Keratinocyte (primary cell): Measurements from ENCODE around the gene KCNN3. TPM values are rescaled to one million over a fixed set of nuclear protein-coding genes. Genes with fewer than 3 reads are reported as not detected.

Source experiments
- DNase-seq: peaks from one replicate; pipeline ENCODE4 v3.0.0-alpha.2; 2011; ENCODE audit warnings: low read depth, missing footprints, low spot score
- FAIRE-seq: peaks from 2 replicates; lab custom pipeline; 2011; peaks lifted over from hg19 to GRCh38; lab: Jason Lieb, UNC
- H2AFZ ChIP-seq: 2 replicates; pipeline ENCODE4 v1.6.0; 2012; ENCODE audit warnings: low read length, control low read depth, inconsistent platforms; ENCODE audit not compliant: control insufficient read depth
- H3K27ac ChIP-seq: 2 replicates; pipeline ENCODE4 v1.5.1; 2011; ENCODE audit warnings: low read length; ENCODE audit not compliant: control insufficient read depth, insufficient read depth
- H3K27me3 ChIP-seq: 3 replicates; pipeline ENCODE4 v1.6.0; 2011; ENCODE audit warnings: low read length; ENCODE audit not compliant: control insufficient read depth, insufficient read depth; ENCODE audit errors: extremely low read depth
- H3K36me3 ChIP-seq, 2 experiments: 2 replicates in 1 of 2; 3 replicates in 1 of 2; pipeline ENCODE4 v1.5.1; 2011; ENCODE audit warnings: low read length in 2 of 2, mild to moderate bottlenecking in 1 of 2; ENCODE audit not compliant: control insufficient read depth in 2 of 2, insufficient read depth in 2 of 2; ENCODE audit errors: extremely low read depth in 1 of 2
- H3K4me1 ChIP-seq: 3 replicates; pipeline ENCODE4 v1.5.1; 2011; ENCODE audit warnings: low read length; ENCODE audit not compliant: control insufficient read depth, insufficient read depth; ENCODE audit errors: extremely low read depth
- H3K4me2 ChIP-seq: 3 replicates; pipeline ENCODE4 v1.6.0; 2011; ENCODE audit warnings: low read depth, low read length; ENCODE audit not compliant: control insufficient read depth, insufficient read depth; ENCODE audit errors: extremely low read depth
- H3K4me3 ChIP-seq, 3 experiments: fragments of 200-600 bp in 1 of 3; sonication (generic) in 1 of 3; 2 replicates in 2 of 3; 3 replicates in 1 of 3; pipeline ENCODE4 v1.5.1; 2011 to 2016; ENCODE audit warnings: low read length in 3 of 3, mild to moderate bottlenecking in 3 of 3, control low read depth in 2 of 3, inconsistent platforms in 1 of 3, low read depth in 1 of 3, mixed read lengths in 1 of 3, mixed run types in 1 of 3, moderate library complexity in 1 of 3; ENCODE audit not compliant: control insufficient read depth in 2 of 3, insufficient read depth in 2 of 3; ENCODE audit errors: extremely low read depth in 1 of 3
- H3K79me2 ChIP-seq: 2 replicates; pipeline ENCODE4 v1.6.0; 2012; ENCODE audit warnings: low read length; ENCODE audit not compliant: control insufficient read depth, insufficient read depth
- H3K9ac ChIP-seq: 3 replicates; pipeline ENCODE4 v1.6.0; 2011; ENCODE audit warnings: low read length; ENCODE audit not compliant: control insufficient read depth, insufficient read depth; ENCODE audit errors: extremely low read depth
- H3K9me1 ChIP-seq: 3 replicates; pipeline ENCODE4 v1.6.0; 2011; ENCODE audit warnings: low read length; ENCODE audit not compliant: control insufficient read depth, insufficient read depth; ENCODE audit errors: extremely low read depth
- H3K9me3 ChIP-seq: 2 replicates; pipeline ENCODE4 v1.5.1; 2012; ENCODE audit warnings: low read depth, low read length; ENCODE audit not compliant: control insufficient read depth
- H4K20me1 ChIP-seq: 3 replicates; pipeline ENCODE4 v1.6.0; 2011; ENCODE audit warnings: low read length; ENCODE audit not compliant: control insufficient read depth, insufficient read depth; ENCODE audit errors: extremely low read depth
- CTCF ChIP-seq, 3 experiments: IDR thresholded peaks in 1 of 3; conservative IDR thresholded peaks in 1 of 3; optimal IDR thresholded peaks in 1 of 3; 2 replicates in 2 of 3; 3 replicates in 1 of 3; pipeline versions ENCODE3 to v1.5.1; 2011; ENCODE audit warnings: low read length in 3 of 3, mild to moderate bottlenecking in 3 of 3, moderate library complexity in 2 of 3, control low read depth in 1 of 3, inconsistent platforms in 1 of 3; ENCODE audit not compliant: insufficient read depth in 2 of 3; ENCODE audit errors: extremely low read depth in 1 of 3
- EZH2 ChIP-seq: IDR thresholded peaks from one replicate; pipeline ENCODE4 v1.6.1; 2012; ENCODE audit warnings: inconsistent platforms, mild to moderate bottlenecking, low read length, moderate library complexity
- dilution Hi-C: fragments of 300-500 bp; cut with MboI; formaldehyde crosslinking; loops from one replicate; pipeline ENCODE4 v1.7.0; 2020; ENCODE audit warnings: low sequenced_read_pairs; ENCODE audit not compliant: extremely low pct_ligation_motif_present
- polyA plus RNA-seq, 5 experiments: library from polyadenylated mRNA; depleted of rRNA in 3 of 5; stranded (reverse) in 3 of 5; stranded (forward) in 1 of 5; unstranded in 1 of 5; fragments of >200 nt; gene quantifications; 1 replicate in 1 of 5; 2 replicates in 3 of 5; 3 replicates in 1 of 5; pipeline versions ENCODE4 v1.2.1 to v1.2.3, GENCODE V29; 2011 to 2012; ENCODE audit warnings: missing spikeins in 2 of 5, low read depth in 1 of 5, low replicate concordance in 1 of 5

Gene KCNN3
- polyA plus RNA-seq, 1 donor (not counting 4 experiments of a cell fraction or from before 2014, with no cell fraction given), result 0.05 TPM

- Histone ChIP-seq H3K9me1 (no peaks in the 10 kb centered on the region), H4K20me1 (no peaks in the 10 kb centered on the region), H3K9me3 (no peaks in the 10 kb centered on the region), H3K4me1 (no peaks in the 10 kb centered on the region), H3K36me3 (no peaks in the 10 kb centered on the region), H2AFZ (no peak overlapping the region), H3K4me2 (no peak overlapping the region), H3K79me2 (no peaks in the 10 kb centered on the region), H3K27me3 (peaks cover 9% of the 10 kb centered on the region), H3K27ac (no peak overlapping the region), H3K9ac (no peak overlapping the region), H3K4me3 (no peak overlapping the region)
- dilution Hi-C loops, result no loop called here
- FAIRE-seq (no peak), DNase-seq (no peak)
- no peak for TF ChIP-seq EZH2
- no peak for TF ChIP-seq CTCF (optimal IDR thresholded peaks at IDR 0.05 in 1 of 3, IDR thresholded peaks at IDR 0.05 in 1 of 3, conservative IDR thresholded peaks at IDR 0.05 in 1 of 3; ENCODE audit: extremely low read depth in 1 of 3, insufficient read depth in 2 of 3, low read length in 3 of 3)
Measured at GRCh38 chr1:154829062-154829461, 41.0 kb downstream of the KCNN3 start.

- H3K4me1 ChIP-seq, result no peaks in the 10 kb centered on the region
- no peak for DNase-seq
- no peaks in the 10 kb centered on the region for H3K79me2 ChIP-seq
- H3K36me3 ChIP-seq, result no peaks in the 10 kb centered on the region
- H3K9ac ChIP-seq, result no peak overlapping the region
- TF ChIP-seq EZH2 (no peak), CTCF (optimal IDR thresholded peaks at IDR 0.05 in 1 of 3, IDR thresholded peaks at IDR 0.05 in 1 of 3, conservative IDR thresholded peaks at IDR 0.05 in 1 of 3; ENCODE audit: extremely low read depth in 1 of 3, insufficient read depth in 2 of 3, low read length in 3 of 3) (no peak)
- H3K9me1 ChIP-seq, result no peaks in the 10 kb centered on the region
- no peaks in the 10 kb centered on the region for H3K9me3 ChIP-seq
- H3K27me3 ChIP-seq, result peaks cover 3% of the 10 kb centered on the region
- dilution Hi-C loops, result no loop called here
- no peak overlapping the region for H3K27ac ChIP-seq
- no peak overlapping the region for H2AFZ ChIP-seq
- no peak overlapping the region for H3K4me3 ChIP-seq
- no peak overlapping the region for H3K4me2 ChIP-seq
- H4K20me1 ChIP-seq, result no peaks in the 10 kb centered on the region
- no peak for FAIRE-seq
Measured at GRCh38 chr1:154824179-154825000, 45.7 kb downstream of the KCNN3 start.
